Cardiac muscle cell (in vitro differentiated cells and primary cell): Measurements from ENCODE around the gene PGK2. TPM values are rescaled to one million over a fixed set of nuclear protein-coding genes. Genes with fewer than 3 reads are reported as not detected.

Experiments
- DNase-seq, 2 donors: peaks; one replicate each; pipeline versions ENCODE4 v3.0.0 to v3.0.0-alpha.2; 2010 to 2017; ENCODE audit warnings: low read depth in 1 of 2, low spot score in 1 of 2
- H3K27ac ChIP-seq: fragments of 200-600 bp; sonication (generic); 2 replicates; pipeline ENCODE4 v1.5.1; 2016
- H3K27me3 ChIP-seq: fragments of 200-600 bp; sonication (generic); 2 replicates; pipeline ENCODE4 v1.6.0; 2016; ENCODE audit warnings: control low read depth
- H3K36me3 ChIP-seq: fragments of 200-600 bp; sonication (generic); 2 replicates; pipeline ENCODE4 v1.5.1; 2016; ENCODE audit warnings: control low read depth
- H3K4me1 ChIP-seq: fragments of 200-600 bp; sonication (generic); 2 replicates; pipeline ENCODE4 v1.8.1; 2017; ENCODE audit warnings: low read depth, mild to moderate bottlenecking, mixed run types
- H3K4me3 ChIP-seq: fragments of 200-600 bp; sonication (generic); 2 replicates; pipeline ENCODE4 v1.5.1; 2016; ENCODE audit warnings: mild to moderate bottlenecking
- H3K9me3 ChIP-seq: fragments of 200-600 bp; sonication (generic); 2 replicates; pipeline ENCODE4 v1.5.1; 2017; ENCODE audit warnings: low read depth, mild to moderate bottlenecking, control low read depth
- CTCF ChIP-seq: IDR thresholded peaks from 2 replicates; pipeline ENCODE4 v1.5.1; 2012; ENCODE audit warnings: low read depth, mild to moderate bottlenecking, low read length
- polyA plus RNA-seq: library from polyadenylated mRNA; unstranded; fragments of >200 nt; fragmentation: Nextera tagmentation; extraction: Ambion mirVana; gene quantifications from 2 replicates; pipeline ENCODE4 v1.2.1, GENCODE V29; 2016
- total RNA-seq: library from RNA; depleted of rRNA; stranded (reverse); fragments of >200 nt; gene quantifications from 2 replicates; pipeline ENCODE4 v1.2.3, GENCODE V29; 2016

Gene PGK2
- total and polyA plus RNA-seq, 2 experiments from 2014 or later, result not detected

DNA sequence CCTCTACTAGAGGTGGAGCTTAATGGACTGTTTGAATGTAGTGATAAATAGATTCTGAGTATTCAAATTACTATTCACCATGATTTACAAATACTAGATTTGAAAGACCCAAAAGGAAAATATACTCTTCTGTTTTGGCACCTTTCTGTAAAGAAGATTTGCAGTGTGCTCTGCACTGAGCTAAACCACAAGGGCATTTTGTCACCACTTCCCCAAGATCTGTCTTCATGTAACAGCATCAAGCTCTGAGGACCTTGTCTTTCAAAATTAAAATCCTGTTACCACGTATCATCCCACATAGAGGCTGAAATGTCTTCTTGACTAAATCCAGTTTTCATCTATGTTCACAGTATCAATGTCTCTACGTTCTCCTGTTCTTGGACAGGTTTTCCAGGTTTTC lies 3.3 kb upstream of the PGK2 start:
- H3K27me3 ChIP-seq, result no peaks in the 10 kb centered on the region
- no peaks in the 10 kb centered on the region for H3K36me3 ChIP-seq
- no peaks in the 10 kb centered on the region for H3K4me1 ChIP-seq
- H3K4me3 ChIP-seq, result no peak overlapping the region
- no peak for TF ChIP-seq CTCF
- H3K9me3 ChIP-seq, result no peaks in the 10 kb centered on the region
- no peak for DNase-seq
- H3K27ac ChIP-seq, result no peak overlapping the region

GRCh38 chr6:49784272-49784671 lies 2.8 kb downstream of the PGK2 start:
- no peaks in the 10 kb centered on the region for H3K36me3 ChIP-seq
- no peaks in the 10 kb centered on the region for H3K27me3 ChIP-seq
- H3K27ac ChIP-seq, result no peak overlapping the region
- DNase-seq, result no peak
- no peaks in the 10 kb centered on the region for H3K9me3 ChIP-seq
- H3K4me3 ChIP-seq, result no peak overlapping the region
- no peak for TF ChIP-seq CTCF
- no peaks in the 10 kb centered on the region for H3K4me1 ChIP-seq

GRCh38 chr6:49782725-49783124 lies 4.4 kb downstream of the PGK2 start:
- H3K27ac ChIP-seq, result no peak overlapping the region
- no peaks in the 10 kb centered on the region for H3K36me3 ChIP-seq
- no peaks in the 10 kb centered on the region for H3K4me1 ChIP-seq
- H3K9me3 ChIP-seq, result no peaks in the 10 kb centered on the region
- no peak for DNase-seq
- no peaks in the 10 kb centered on the region for H3K27me3 ChIP-seq
- no peak overlapping the region for H3K4me3 ChIP-seq
- TF ChIP-seq CTCF, result no peak

- DNase-seq, result no peak
- H3K27ac ChIP-seq, result no peak overlapping the region
- H3K36me3 ChIP-seq, result no peaks in the 10 kb centered on the region
- H3K9me3 ChIP-seq, result no peaks in the 10 kb centered on the region
- H3K4me3 ChIP-seq, result no peak overlapping the region
- H3K4me1 ChIP-seq, result no peaks in the 10 kb centered on the region
- no peaks in the 10 kb centered on the region for H3K27me3 ChIP-seq
- TF ChIP-seq CTCF, result no peak
These were observed 4.8 kb downstream of the PGK2 start for GRCh38 chr6:49782293-49782692.

- no peak overlapping the region for H3K4me3 ChIP-seq
- H3K4me1 ChIP-seq, result no peaks in the 10 kb centered on the region
- no peak for DNase-seq
- no peaks in the 10 kb centered on the region for H3K27me3 ChIP-seq
- no peaks in the 10 kb centered on the region for H3K9me3 ChIP-seq
- H3K27ac ChIP-seq, result no peak overlapping the region
- TF ChIP-seq CTCF, result no peak
- H3K36me3 ChIP-seq, result no peaks in the 10 kb centered on the region
These were observed 10.6 kb downstream of the PGK2 start for GRCh38 chr6:49776444-49776843.

DNA sequence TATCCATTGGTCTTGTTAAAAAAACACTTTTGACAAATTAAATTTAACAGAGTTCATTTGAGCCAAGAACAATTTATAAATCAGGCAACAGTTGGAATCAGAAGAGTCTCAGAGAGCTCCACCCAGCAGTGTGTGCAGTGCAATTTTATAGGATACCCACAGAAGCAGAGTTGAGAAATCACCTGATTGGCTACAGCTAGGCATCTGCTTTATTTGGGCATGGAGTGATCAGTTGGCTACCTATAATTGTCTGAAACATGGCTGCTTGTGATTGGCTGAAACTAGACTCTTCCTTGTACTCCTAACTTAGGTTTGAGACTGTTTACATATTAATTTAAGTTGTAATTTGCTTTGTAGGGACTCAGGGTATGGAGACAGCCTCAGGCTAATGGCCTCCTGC lies 12.0 kb downstream of the PGK2 start:
- H3K27ac ChIP-seq, result no peak overlapping the region
- TF ChIP-seq CTCF, result no peak

More for the DNA sequence above, 12.0 kb downstream of the PGK2 start:
- Histone ChIP-seq H3K4me1 (no peaks in the 10 kb centered on the region), H3K36me3 (no peaks in the 10 kb centered on the region), H3K27me3 (no peaks in the 10 kb centered on the region), H3K9me3 (no peaks in the 10 kb centered on the region), H3K4me3 (no peak overlapping the region)
- DNase-seq, result no peak
